HG02885 (cell line): Measurements from ENCODE around the gene GPT2.
A peak's percentile ranks its signal among the peaks of the same experiment; 100 is the strongest.
"Not testable (repeated sequence)": the region's sequence is repeated elsewhere in the genome, so short reads cannot be mapped to it uniquely, and the experiment has no call there.

Source experiments
- ATAC-seq: cut with Tn5 transposase; IDR thresholded peaks from one replicate; pipeline ENCODE4 v1.9.1; 2021; ENCODE audit warnings: mild to moderate bottlenecking; ENCODE audit not compliant: unreplicated experiment, poor library complexity

GPT2 gene

DNA sequence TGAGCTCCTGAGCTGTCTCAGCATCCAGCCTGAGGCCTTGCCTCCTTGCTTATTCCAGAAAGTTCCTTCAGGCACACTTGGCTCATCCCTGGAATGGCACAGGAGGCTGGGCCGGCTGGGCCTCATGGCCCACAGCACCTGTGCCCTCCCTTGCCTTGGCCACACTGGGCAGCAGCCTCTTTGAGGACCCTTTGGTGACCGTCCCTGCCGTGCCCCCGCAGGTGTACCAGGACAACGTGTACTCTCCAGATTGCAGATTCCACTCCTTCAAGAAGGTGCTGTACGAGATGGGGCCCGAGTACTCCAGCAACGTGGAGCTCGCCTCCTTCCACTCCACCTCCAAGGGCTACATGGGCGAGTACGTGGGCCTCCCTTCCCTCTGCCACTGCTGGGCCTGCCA is 34.2 kb downstream of the GPT2 start:
- no peak for ATAC-seq

DNA sequence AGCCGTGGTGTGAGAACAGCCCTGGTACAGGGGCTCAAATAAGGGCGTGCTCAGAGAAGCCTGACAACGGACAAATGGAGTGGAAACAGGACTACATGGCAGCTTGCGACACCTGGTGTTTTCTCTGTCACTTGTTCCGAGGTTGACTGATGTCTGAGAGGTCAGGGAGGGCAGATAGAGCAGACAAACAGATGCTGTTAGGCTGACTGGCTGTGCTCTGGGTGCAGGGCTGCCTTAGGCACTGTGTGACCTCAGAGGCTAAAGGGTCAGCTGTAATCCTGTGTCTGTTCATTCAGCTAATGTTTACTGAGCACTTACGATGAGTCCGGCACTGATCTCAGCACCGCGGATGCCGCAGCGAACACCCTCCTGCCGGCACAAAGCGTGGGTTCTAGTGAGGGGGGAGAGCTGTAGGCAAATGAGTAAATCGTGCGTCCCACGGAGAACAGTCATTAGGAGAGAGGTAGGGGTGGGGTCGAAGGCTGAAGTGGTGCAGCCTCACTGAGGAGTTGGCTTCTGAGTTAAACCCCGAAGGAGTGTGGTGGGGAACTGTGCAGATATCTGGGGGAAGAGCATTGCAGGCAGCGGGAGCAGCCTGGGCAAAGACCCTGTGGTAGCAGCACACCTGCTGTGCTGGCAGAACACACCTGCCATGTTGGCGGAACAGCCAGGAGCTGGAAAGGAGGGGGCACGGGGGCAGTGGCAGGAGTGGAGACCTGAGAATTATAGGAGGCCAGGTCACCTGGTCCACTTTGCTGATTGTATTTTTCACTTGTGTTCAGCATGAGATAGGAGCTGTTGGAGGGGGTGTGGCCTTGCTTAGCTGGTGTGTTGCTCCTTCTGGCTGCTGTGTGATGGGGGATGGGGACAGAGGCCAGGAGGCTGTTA is 35.0 kb downstream of the GPT2 start:
- ATAC-seq, result peak; percentile 85

DNA sequence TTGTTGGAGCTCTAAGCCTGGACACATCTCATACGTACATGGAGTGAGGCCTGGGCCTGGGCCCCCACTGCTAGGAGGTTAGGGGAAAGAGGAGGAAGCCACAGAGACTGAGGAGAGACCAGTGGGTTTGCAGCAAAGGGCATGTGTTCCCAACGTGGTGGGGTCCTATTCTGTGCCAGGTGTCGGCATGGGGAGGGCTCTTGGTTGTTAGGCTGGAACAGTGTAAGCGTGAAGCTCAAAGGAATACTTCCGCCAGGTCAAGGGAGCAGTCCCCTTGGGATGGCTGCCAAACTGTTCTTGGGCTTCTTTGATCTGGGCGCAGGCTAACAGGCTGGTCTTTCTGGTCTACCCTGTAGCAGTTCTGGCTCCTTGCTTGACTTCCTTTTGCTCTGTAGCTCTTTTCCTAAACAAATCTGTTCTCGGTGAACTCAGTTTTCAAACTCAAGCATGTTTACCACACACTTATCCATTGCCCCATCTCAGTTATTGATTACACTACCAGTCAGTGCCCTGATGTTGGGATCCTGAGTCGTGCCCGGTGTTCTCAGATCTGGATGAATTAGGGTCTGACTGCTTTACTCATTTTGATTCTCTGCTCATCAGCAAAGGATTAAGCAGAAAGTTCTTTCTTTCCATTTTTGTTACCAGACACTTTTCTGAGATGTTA is 36.4 kb downstream of the GPT2 start:
- no peak for ATAC-seq

DNA sequence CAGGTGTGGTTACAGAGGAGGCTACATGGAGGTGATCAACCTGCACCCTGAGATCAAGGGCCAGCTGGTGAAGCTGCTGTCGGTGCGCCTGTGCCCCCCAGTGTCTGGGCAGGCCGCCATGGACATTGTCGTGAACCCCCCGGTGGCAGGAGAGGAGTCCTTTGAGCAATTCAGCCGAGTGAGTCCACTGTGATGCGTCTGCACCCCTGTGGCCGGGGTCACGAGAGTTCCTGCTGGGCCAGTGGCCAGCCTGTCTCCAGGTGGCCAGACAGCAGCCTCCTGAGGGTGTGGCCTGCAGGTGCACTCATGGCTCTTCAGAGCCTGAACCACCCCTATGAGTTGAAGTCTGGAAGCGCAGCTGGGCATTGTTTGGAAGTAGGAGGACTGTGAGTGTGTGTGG is 38.1 kb downstream of the GPT2 start:
- ATAC-seq, result no peak

DNA sequence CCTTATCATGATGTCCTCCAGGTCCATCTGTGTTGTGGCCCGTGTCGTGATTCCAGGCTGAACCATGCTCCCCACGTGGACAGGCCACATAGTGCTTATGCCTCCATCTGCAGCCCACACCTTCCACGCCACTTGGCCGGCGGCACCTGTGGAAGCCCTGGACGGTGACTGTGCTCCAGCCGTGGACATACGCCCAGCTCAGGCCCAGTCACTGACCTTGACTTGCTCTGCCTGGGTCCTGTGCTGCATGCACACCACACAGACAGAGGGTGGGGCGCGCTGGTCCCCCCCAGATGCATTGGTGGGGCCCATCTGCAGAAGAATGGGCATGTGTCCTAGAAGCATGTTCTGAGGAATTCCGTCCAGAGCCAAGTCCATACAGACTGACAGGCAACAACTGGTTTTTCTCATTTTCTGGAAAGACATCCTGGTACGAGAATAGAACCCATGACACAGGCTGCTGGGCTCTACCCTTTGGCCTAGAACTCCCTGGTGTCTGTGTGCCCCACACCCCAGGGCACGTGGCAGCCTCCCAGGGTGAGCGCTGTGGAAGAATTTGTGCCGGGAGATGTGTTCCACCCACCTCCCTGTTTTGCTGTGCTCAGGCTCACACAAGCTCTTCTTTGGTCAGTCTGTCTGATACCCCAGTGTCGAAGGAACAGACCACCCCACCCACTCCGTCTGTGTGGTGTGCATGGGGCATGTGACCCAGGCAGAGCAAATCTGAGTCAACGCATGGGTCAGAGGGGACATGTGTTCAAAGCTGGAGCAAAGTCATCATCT is 39.5 kb downstream of the GPT2 start:
- ATAC-seq, result no peak

DNA sequence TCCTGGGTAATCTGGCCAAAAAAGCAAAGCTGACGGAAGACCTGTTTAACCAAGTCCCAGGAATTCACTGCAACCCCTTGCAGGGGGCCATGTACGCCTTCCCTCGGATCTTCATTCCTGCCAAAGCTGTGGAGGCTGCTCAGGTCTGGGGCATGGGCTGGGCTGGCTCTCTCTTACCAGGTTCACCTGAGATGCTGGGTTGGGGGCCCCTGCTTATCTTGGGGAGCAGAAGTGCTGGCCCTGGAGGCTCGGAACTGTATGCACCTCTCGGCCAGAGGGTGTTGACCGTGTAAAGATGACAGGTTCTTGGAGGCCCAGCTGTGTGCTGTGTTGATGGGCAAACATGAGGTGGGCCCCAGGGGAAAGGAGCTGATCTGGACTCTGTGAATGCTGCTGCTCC is 40.2 kb downstream of the GPT2 start:
- ATAC-seq, result no peak

DNA sequence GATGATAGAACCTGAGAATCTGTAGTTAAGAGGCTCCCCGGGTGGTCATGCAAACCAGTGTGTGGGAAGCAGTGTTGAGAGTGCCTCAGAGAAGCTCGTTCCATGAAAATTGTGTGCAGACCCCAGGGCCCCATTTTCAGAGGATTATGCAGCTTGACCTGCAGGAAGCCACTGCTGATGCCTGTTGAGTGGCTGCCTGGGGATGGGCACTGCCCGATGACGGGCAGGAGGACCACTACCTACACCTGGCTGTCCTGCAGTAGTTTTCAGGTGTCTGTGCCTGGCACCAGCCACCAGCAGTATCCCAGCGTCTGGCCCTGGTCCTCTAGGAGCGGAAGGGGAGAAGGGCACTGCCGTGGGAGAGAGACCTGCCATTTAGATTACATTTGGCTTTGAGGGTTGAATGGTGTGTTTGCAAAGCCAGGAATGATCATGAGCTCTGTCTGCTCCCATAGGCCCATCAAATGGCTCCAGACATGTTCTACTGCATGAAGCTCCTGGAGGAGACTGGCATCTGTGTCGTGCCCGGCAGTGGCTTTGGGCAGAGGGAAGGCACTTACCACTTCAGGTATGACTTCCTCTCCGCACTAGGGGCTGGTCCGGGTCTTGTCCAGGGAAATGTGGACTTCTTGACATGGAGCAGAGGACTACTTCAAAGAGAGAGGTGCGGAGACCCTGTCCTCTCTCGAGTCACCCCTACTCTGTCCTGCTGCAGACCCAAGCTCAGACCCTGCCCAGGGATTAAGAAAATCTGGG is 42.5 kb downstream of the GPT2 start:
- ATAC-seq, result no peak

DNA sequence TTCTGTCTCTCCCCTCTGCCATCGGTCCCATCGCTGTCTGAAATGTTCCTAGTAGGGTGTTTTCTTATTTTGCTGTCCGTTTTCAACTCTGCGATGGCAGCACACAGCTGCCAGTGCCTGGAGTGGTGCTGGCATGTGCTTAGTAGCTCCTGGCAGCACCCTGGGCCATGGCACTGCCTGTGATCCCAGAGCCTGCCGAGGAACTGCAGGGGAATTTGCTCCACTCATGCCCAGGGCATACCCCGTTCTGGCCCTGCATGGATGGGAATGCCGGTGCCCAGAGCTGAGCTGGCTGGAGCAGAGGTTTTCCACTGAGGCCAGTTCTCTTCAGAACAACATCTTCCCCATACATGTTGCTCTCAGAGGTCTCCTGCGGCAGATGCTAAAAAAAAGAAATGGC is 43.1 kb downstream of the GPT2 start:
- ATAC-seq, result no peak

- ATAC-seq, result no peak
These were observed 44.6 kb downstream of the GPT2 start for GRCh38 chr16:46928811-46929210.

DNA sequence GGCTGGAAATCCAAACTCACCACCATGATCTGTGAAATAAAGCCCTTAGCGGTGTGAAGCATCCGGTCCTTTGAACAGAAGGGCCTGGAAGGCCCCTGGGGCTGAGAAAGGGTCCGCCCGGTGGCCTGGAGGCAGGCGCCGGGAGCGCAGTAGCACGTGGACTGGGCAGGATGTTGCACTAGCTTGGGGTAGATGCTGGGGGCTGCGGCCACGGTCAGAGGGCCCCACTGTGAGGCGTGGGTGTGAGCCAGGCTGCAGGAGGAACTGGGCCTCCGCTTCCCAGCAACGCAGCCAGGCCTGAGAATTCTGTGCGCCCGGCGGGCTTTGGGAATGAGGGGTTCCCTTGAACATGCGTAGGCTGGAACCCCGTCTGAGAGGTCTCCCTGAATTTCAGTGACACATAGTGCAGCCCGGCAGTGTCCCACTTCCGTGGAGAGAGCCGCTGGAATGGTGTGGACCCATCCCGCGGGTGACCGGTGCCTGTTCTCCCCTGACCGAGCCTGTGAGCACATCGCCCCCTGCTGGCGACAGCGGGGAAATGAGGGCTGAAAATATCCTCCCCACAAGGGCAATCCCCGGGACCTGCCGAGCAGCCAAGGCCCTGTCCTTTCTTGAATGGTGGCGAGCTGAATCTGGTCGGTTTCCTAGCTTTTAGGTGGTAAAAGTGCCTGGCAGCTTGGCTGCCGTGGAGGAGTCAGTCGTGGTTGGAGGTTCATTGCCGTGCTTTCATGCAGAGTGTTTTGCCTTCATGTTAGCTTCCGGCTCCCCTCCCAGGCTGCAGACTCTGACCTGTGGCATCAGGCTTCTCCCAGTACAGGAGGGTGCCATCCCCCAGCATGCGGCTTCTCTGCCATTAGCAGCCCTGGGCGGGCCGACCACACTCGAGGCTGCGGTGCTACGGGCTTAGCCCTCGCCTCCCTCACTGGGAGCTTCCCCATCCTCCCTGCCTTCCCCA is 45.5 kb downstream of the GPT2 start:
- peak; percentile 81 for ATAC-seq

DNA sequence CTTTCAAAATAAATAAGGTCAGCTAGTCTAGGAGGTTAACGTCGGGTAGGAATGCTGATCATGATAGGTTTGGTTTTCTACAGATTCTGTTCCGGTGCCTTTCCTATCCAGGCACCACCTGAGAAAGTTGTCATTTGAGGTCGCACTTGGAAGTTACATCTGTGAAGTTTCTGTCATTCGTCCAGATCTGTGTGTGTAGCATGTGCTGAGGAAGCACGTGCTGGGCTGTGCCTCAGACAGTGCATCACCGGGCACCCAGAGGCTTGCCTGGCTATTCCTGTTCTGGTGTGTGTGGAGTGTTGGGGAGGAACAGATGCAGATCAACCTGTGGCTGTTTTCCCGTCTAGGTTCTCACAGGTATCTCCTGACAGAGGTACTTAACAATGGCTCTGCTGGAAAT is 46.7 kb downstream of the GPT2 start:
- no peak for ATAC-seq

GRCh38 chr16:46932802-46933201 is 48.6 kb downstream of the GPT2 start:
- peak; percentile 69 for ATAC-seq

- ATAC-seq, result no peak
These were observed 53.4 kb downstream of the GPT2 start for GRCh38 chr16:46937536-46937935.

DNA sequence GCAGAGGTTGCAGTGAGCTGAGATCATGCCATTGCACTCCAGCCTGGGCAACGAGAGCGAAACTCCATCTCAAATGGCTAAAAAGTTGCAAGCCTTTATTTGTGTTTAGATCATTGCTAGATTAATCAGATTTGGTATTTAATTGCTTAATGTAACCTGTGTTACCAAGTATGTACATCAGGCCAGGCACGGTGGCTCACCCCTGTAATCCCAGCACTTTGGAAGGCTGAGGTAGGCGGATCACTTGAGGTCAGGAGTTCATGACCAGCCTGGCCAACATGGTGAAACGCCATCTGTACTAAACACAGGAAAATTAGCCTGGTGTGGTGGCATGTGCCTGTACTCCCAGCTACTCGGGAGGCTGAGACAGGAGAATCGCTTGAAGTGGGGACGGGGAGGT is 60.6 kb downstream of the GPT2 start:
- not testable (repeated sequence) for ATAC-seq

- ATAC-seq, result peak; percentile 79
These were observed 63.9 kb downstream of the GPT2 start for GRCh38 chr16:46947900-46948547.

- ATAC-seq, result no peak
These were observed 64.5 kb downstream of the GPT2 start for GRCh38 chr16:46948548-46949166.

DNA sequence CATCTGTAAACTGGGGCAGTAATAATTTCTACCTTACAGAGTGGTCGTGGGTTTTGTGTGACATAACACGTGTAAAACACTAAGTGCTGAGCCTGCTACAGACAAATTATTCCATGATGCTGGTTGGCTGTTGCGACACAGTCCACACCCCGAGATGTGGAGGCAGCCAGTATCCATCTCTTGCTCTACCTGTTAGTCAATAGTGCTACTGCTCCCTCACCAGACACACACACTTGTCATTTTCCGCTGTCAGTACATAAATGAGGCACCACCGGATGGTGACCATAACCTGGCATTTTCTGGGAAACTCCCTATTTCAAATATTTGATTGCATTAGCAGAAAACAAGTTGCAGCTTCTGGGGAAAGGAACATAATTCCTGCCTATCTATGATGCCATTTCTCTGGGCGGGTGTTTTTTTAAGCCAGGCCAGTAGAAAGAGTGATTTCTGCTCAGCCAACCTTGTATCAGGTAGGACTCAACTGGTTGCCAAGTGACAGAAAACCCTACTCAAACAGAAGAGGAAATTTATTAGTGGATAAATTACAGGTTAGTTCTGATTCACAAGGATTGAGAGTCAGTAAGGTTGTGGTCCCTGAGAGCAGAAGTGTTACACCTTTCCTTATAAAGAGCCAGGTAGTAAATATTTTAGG is 65.2 kb downstream of the GPT2 start:
- no peak for ATAC-seq

GRCh38 chr16:46950009-46950408 is 65.8 kb downstream of the GPT2 start:
- no peak for ATAC-seq
